Transverse colon (tissue), 4 donors: ENCODE data around the gene IL36RN. TPM values are rescaled to one million over a fixed set of nuclear protein-coding genes. Genes with fewer than 3 reads are reported as not detected.

Source experiments
- DNase-seq: peaks from one replicate; pipeline ENCODE4 v3.0.0-alpha.2; 2019
- H3K27ac ChIP-seq, 4 donors: fragments of 200-600 bp; sonication (generic); 2 replicates each; pipeline ENCODE4 v1.5.1; 2016 to 2018; ENCODE audit warnings: inconsistent platforms in 4 of 4
- H3K27me3 ChIP-seq: fragments of 200-600 bp; sonication (generic); 2 replicates; pipeline ENCODE4 v1.5.1; 2017; ENCODE audit warnings: inconsistent platforms
- H3K36me3 ChIP-seq, 4 donors: fragments of 200-600 bp; sonication (generic); 2 replicates each; pipeline ENCODE4 v1.5.1; 2017 to 2019; ENCODE audit warnings: inconsistent platforms in 4 of 4
- H3K4me1 ChIP-seq, 4 donors: fragments of 200-600 bp; sonication (generic); 2 replicates each; pipeline ENCODE4 v1.5.1; 2017 to 2020; ENCODE audit warnings: inconsistent platforms in 4 of 4
- H3K4me3 ChIP-seq, 4 donors: fragments of 200-600 bp; sonication (generic); 1 replicate in 1 of 4; 2 replicates in 3 of 4; pipeline versions ENCODE4 v1.5.1 to v1.6.1; 2017 to 2019; ENCODE audit warnings: inconsistent platforms in 4 of 4
- H3K9me3 ChIP-seq, 2 donors: fragments of 200-600 bp; sonication (generic); 2 replicates each; pipeline ENCODE4 v1.5.1; 2017 to 2019; ENCODE audit warnings: inconsistent platforms in 2 of 2
- CTCF ChIP-seq, 5 experiments: fragments of 200-600 bp in 3 of 5; fragments of 450-650 bp in 2 of 5; sonication (generic) in 3 of 5; IDR thresholded peaks; 1 replicate in 2 of 5; 2 replicates in 3 of 5; pipeline ENCODE4 v1.5.1; 2016 to 2017; ENCODE audit warnings: antibody characterized with exemption in 5 of 5, inconsistent platforms in 3 of 5, mild to moderate bottlenecking in 2 of 5, moderate library complexity in 1 of 5
- EP300 ChIP-seq: sonication (generic); formaldehyde crosslinking; IDR thresholded peaks from one replicate; pipeline ENCODE4 v1.6.1; 2017; ENCODE audit warnings: antibody characterized with exemption, low read depth
- POLR2A ChIP-seq: fragments of 450-650 bp; IDR thresholded peaks from one replicate; pipeline ENCODE4 v1.6.1; 2016; ENCODE audit warnings: antibody characterized with exemption, mild to moderate bottlenecking, moderate library complexity
- POLR2AphosphoS5 ChIP-seq, 3 donors: sonication (generic); formaldehyde crosslinking; IDR thresholded peaks; one replicate each; pipeline ENCODE4 v1.6.1; 2016; ENCODE audit warnings: antibody characterized with exemption in 3 of 3
- WGBS, 2 donors: methylation state at CpG; one replicate each; pipeline ENCODE4 v1.1.5; 2018; ENCODE audit warnings: low coverage in 1 of 2; 5-methylcytosine and 5-hydroxymethylcytosine counted together
- in situ Hi-C, 4 donors: fragments of 200-750 bp; cut with MboI; loops; one replicate each; pipeline versions ENCODE4 v1.15.0 to v1.15.1; 2017; ENCODE audit warnings: low sequenced_read_pairs in 3 of 4, low pct_ligation_motif_present in 1 of 4, low pct_unique_long_range_greater_than_20kb in 1 of 4
- intact Hi-C: fragments of 100-400 bp; cut with DNase I; formaldehyde crosslinking; loops from one replicate; pipeline ENCODE4 v1.15.1; 2023; ENCODE audit warnings: low total_unique reads
- total RNA-seq, 4 donors: library from RNA; depleted of rRNA; stranded (reverse); fragments of >200 nt; gene quantifications; one replicate each; pipeline ENCODE4 v1.1.0, GENCODE V29; 2016

The IL36RN gene
- total RNA-seq, 4 donors from 2014 or later, result not detected

- in situ Hi-C loops, result no loop called here
- 58 to 69% methylated on average over 2 of the region's 2 CpGs for WGBS, 2 donors
- no peak for DNase-seq
Measured at GRCh38 chr2:113068249-113068648, 9.3 kb downstream of the IL36RN start.

GRCh38 chr2:113068706-113069485 lies 9.9 kb downstream of the IL36RN start:
- no peaks in the 10 kb centered on the region for H3K36me3 ChIP-seq
- TF ChIP-seq POLR2AphosphoS5 (IDR thresholded peaks at IDR 0.05), result no peak
- TF ChIP-seq POLR2A, result no peak
- no peak for TF ChIP-seq EP300
- no peak for TF ChIP-seq CTCF (IDR thresholded peaks at IDR 0.05)
- DNase-seq, result no peak
- WGBS, 2 donors, result 27% methylated on average over 5 of the region's 5 CpGs
- H3K27ac ChIP-seq, result no peak overlapping the region
- no peaks in the 10 kb centered on the region for H3K9me3 ChIP-seq
- H3K27me3 ChIP-seq, result no peaks in the 10 kb centered on the region
- no peaks in the 10 kb centered on the region for H3K4me1 ChIP-seq
- in situ Hi-C loops, result no loop called here
- intact Hi-C loops, result no loop called here
- no peak overlapping the region for H3K4me3 ChIP-seq

More at GRCh38 chr2:113068249-113068648, 9.3 kb downstream of the IL36RN start:
- no peak for TF ChIP-seq POLR2A
- no peak for TF ChIP-seq POLR2AphosphoS5 (IDR thresholded peaks at IDR 0.05)
- no peak for TF ChIP-seq EP300
- no peak for TF ChIP-seq CTCF (IDR thresholded peaks at IDR 0.05)
- no peaks in the 10 kb centered on the region for H3K4me1 ChIP-seq
- no peaks in the 10 kb centered on the region for H3K36me3 ChIP-seq
- no peaks in the 10 kb centered on the region for H3K9me3 ChIP-seq
- H3K27ac ChIP-seq, result no peak overlapping the region
- intact Hi-C loops, result no loop called here
- no peaks in the 10 kb centered on the region for H3K27me3 ChIP-seq
- no peak overlapping the region for H3K4me3 ChIP-seq

GRCh38 chr2:113069676-113070605 lies 10.9 kb downstream of the IL36RN start:
- no peaks in the 10 kb centered on the region for H3K36me3 ChIP-seq
- no peaks in the 10 kb centered on the region for H3K4me1 ChIP-seq
- no peak for TF ChIP-seq POLR2A
- TF ChIP-seq CTCF (IDR thresholded peaks at IDR 0.05), result no peak
- no peak for TF ChIP-seq POLR2AphosphoS5 (IDR thresholded peaks at IDR 0.05)
- TF ChIP-seq EP300, result no peak
- DNase-seq, result no peak
- in situ Hi-C loops (no loop called here), intact Hi-C loops (no loop called here)
- no peaks in the 10 kb centered on the region for H3K27me3 ChIP-seq
- no peak overlapping the region for H3K4me3 ChIP-seq
- no peaks in the 10 kb centered on the region for H3K9me3 ChIP-seq
- no peak overlapping the region for H3K27ac ChIP-seq
- WGBS, 2 donors, result 91 to 100% methylated on average over 1 to 4 of the region's 4 CpGs

GRCh38 chr2:113070606-113070975 lies 11.6 kb downstream of the IL36RN start:
- WGBS, 2 donors, result 88 to 91% methylated on average over 1 of the region's 1 CpG
- TF ChIP-seq POLR2AphosphoS5 (IDR thresholded peaks at IDR 0.05) (no peak), CTCF (IDR thresholded peaks at IDR 0.05) (no peak), EP300 (no peak), POLR2A (no peak)
- Histone ChIP-seq H3K27me3 (no peaks in the 10 kb centered on the region), H3K27ac (no peak overlapping the region), H3K36me3 (no peaks in the 10 kb centered on the region), H3K9me3 (no peaks in the 10 kb centered on the region), H3K4me1 (no peaks in the 10 kb centered on the region), H3K4me3 (no peak overlapping the region)
- no peak for DNase-seq
- in situ Hi-C loops (no loop called here), intact Hi-C loops (no loop called here)
